Spleen (tissue), 7 donors: ENCODE results near the gene VAV2.

Experiments
- POLR2A ChIP-seq, 3 donors: fragments of 450-650 bp; IDR thresholded peaks; one replicate each; pipeline ENCODE4 v1.5.1; 2017; ENCODE audit warnings: antibody characterized with exemption in 3 of 3, mild to moderate bottlenecking in 1 of 3
- POLR2AphosphoS5 ChIP-seq, 3 donors: sonication (generic); formaldehyde crosslinking; IDR thresholded peaks; one replicate each; pipeline ENCODE4 v1.5.1; 2017; ENCODE audit warnings: antibody characterized with exemption in 3 of 3
- TF ChIP-seq, protein P1 (sequence below), 11 experiments: fragments of 200-600 bp in 7 of 11; fragments of 450-650 bp in 4 of 11; sonication (generic) in 4 of 11; IDR thresholded peaks in 8 of 11; conservative IDR thresholded peaks in 3 of 11; 1 replicate in 7 of 11; 2 replicates in 4 of 11; pipeline versions ENCODE4 v1.4.0 to v1.8.0; 2016 to 2021; ENCODE audit warnings: antibody characterized with exemption in 11 of 11, inconsistent platforms in 4 of 11, mild to moderate bottlenecking in 1 of 11
- donor health status: DM: no; HTN: no; CAD: no; lungs with moderate emphysema.
- donor health status: DM: no; HTN: no; CAD: no.
- donor health status: DM: no; HTN: no; CAD: no.

- no peak for TF ChIP-seq POLR2A (IDR thresholded peaks at IDR 0.05)
- no peak for TF ChIP-seq POLR2AphosphoS5 (IDR thresholded peaks at IDR 0.05)
- TF ChIP-seq, protein P1, sequence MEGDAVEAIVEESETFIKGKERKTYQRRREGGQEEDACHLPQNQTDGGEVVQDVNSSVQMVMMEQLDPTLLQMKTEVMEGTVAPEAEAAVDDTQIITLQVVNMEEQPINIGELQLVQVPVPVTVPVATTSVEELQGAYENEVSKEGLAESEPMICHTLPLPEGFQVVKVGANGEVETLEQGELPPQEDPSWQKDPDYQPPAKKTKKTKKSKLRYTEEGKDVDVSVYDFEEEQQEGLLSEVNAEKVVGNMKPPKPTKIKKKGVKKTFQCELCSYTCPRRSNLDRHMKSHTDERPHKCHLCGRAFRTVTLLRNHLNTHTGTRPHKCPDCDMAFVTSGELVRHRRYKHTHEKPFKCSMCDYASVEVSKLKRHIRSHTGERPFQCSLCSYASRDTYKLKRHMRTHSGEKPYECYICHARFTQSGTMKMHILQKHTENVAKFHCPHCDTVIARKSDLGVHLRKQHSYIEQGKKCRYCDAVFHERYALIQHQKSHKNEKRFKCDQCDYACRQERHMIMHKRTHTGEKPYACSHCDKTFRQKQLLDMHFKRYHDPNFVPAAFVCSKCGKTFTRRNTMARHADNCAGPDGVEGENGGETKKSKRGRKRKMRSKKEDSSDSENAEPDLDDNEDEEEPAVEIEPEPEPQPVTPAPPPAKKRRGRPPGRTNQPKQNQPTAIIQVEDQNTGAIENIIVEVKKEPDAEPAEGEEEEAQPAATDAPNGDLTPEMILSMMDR (IDR thresholded peaks at IDR 0.05 in 8 of 11, conservative IDR thresholded peaks at IDR 0.05 in 3 of 11) = no peak
These were observed 36.6 kb upstream of the VAV2 start for GRCh38 chr9:134028575-134029247.
